Tibial nerve (tissue), 4 donors: Measurements from ENCODE around the gene PFN2.

ENCODE experiments used
- EP300 ChIP-seq, 2 donors: sonication (generic); formaldehyde crosslinking; IDR thresholded peaks; one replicate each; pipeline ENCODE4 v1.6.1; 2017; ENCODE audit warnings: antibody characterized with exemption in 2 of 2, mild to moderate bottlenecking in 1 of 2
- POLR2A ChIP-seq, 2 donors: fragments of 450-650 bp; IDR thresholded peaks; one replicate each; pipeline ENCODE4 v1.6.1; 2017; ENCODE audit warnings: antibody characterized with exemption in 2 of 2, mild to moderate bottlenecking in 2 of 2, moderate library complexity in 2 of 2
- TF ChIP-seq, protein P1 (sequence below), 5 experiments: fragments of 200-600 bp in 3 of 5; fragments of 450-650 bp in 2 of 5; sonication (generic) in 3 of 5; IDR thresholded peaks; one replicate each; pipeline ENCODE4 v1.5.1; 2016 to 2019; ENCODE audit warnings: antibody characterized with exemption in 5 of 5, mild to moderate bottlenecking in 3 of 5, moderate library complexity in 2 of 5

DNA sequence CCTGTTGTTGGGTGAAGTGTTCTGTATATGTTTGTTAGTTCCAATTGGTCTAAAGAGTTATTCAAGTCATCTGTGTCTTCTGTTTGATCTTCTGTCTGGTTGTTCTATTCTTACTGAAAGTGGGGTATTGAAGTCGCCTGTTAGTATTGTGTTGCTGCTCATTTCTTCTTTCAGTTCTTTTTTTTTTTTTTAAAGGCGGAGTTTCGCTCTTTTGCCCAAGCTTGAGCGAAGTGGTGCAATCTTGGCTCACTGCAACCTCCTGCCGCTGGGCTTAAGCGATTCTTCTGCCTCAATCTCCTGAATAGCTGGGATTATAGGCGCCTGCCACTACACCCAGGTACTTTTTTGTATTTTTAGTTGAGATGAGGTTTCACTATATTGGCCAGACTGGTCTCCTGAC, 23.5 kb downstream of the PFN2 start:
- TF ChIP-seq, protein P1, sequence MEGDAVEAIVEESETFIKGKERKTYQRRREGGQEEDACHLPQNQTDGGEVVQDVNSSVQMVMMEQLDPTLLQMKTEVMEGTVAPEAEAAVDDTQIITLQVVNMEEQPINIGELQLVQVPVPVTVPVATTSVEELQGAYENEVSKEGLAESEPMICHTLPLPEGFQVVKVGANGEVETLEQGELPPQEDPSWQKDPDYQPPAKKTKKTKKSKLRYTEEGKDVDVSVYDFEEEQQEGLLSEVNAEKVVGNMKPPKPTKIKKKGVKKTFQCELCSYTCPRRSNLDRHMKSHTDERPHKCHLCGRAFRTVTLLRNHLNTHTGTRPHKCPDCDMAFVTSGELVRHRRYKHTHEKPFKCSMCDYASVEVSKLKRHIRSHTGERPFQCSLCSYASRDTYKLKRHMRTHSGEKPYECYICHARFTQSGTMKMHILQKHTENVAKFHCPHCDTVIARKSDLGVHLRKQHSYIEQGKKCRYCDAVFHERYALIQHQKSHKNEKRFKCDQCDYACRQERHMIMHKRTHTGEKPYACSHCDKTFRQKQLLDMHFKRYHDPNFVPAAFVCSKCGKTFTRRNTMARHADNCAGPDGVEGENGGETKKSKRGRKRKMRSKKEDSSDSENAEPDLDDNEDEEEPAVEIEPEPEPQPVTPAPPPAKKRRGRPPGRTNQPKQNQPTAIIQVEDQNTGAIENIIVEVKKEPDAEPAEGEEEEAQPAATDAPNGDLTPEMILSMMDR (IDR thresholded peaks at IDR 0.05), result no peak
- TF ChIP-seq EP300 (IDR thresholded peaks at IDR 0.05), result no peak
- TF ChIP-seq POLR2A (IDR thresholded peaks at IDR 0.05), result no peak
